Sigmoid colon (tissue), 7 donors: ENCODE results near the gene KCNJ10. TPM values are rescaled to one million over a fixed set of nuclear protein-coding genes. Genes with fewer than 3 reads are reported as not detected.

Experiments used
- DNase-seq: peaks from one replicate; pipeline ENCODE4 v3.0.0-alpha.2; 2019
- H3K27ac ChIP-seq, 4 donors: fragments of 200-600 bp; sonication (generic); one replicate each; pipeline ENCODE4 v1.5.1; 2016 to 2019; ENCODE audit warnings: mild to moderate bottlenecking in 1 of 4
- H3K27me3 ChIP-seq, 3 donors: fragments of 200-600 bp; sonication (generic); one replicate each; pipeline ENCODE4 v1.5.1; 2019; ENCODE audit warnings: mild to moderate bottlenecking in 1 of 3
- H3K36me3 ChIP-seq, 4 donors: fragments of 200-600 bp; sonication (generic); one replicate each; pipeline ENCODE4 v1.5.1; 2016 to 2019
- H3K4me1 ChIP-seq, 4 donors: fragments of 200-600 bp; sonication (generic); one replicate each; pipeline ENCODE4 v1.5.1; 2017 to 2019
- H3K4me3 ChIP-seq, 4 donors: fragments of 200-600 bp; sonication (generic); one replicate each; pipeline ENCODE4 v1.5.1; 2017 to 2019; ENCODE audit warnings: mild to moderate bottlenecking in 2 of 4, moderate library complexity in 1 of 4
- H3K9me3 ChIP-seq, 4 donors: fragments of 200-600 bp in 3 of 4; sonication (generic) in 3 of 4; one replicate each; pipeline versions ENCODE4 v1.5.1 to v1.6.1; 2013 to 2019
- CTCF ChIP-seq, 4 experiments: fragments of 450-650 bp in 3 of 4; fragments of 200-600 bp in 1 of 4; IDR thresholded peaks; one replicate each; pipeline ENCODE4 v1.5.1; 2016 to 2019; ENCODE audit warnings: antibody characterized with exemption in 4 of 4, mild to moderate bottlenecking in 3 of 4, moderate library complexity in 2 of 4
- EP300 ChIP-seq, 4 donors: sonication (generic); formaldehyde crosslinking; IDR thresholded peaks; one replicate each; pipeline ENCODE4 v1.6.1; 2017; ENCODE audit warnings: antibody characterized with exemption in 4 of 4
- POLR2A ChIP-seq, 2 donors: fragments of 450-650 bp; IDR thresholded peaks; one replicate each; pipeline ENCODE4 v1.6.1; 2016; ENCODE audit warnings: antibody characterized with exemption in 2 of 2, mild to moderate bottlenecking in 2 of 2, moderate library complexity in 2 of 2
- POLR2AphosphoS5 ChIP-seq, 4 donors: sonication (generic); formaldehyde crosslinking; IDR thresholded peaks; one replicate each; pipeline ENCODE4 v1.6.1; 2017; ENCODE audit warnings: antibody characterized with exemption in 4 of 4
- WGBS, 2 donors: extraction: QIAGEN DNeasy Blood & Tissue Kit; methylation state at CpG; one replicate each; pipeline ENCODE4 v1.1.7; 2013; 5-methylcytosine and 5-hydroxymethylcytosine counted together
- intact Hi-C: fragments of 100-400 bp; cut with DNase I; formaldehyde crosslinking; loops from one replicate; pipeline ENCODE4 v1.15.1; 2023
- polyA plus RNA-seq, 3 donors: library from polyadenylated mRNA; stranded (reverse); fragments of 200-250 nt; gene quantifications; one replicate each; pipeline ENCODE4 v1.2.3, GENCODE V29; 2013
- total RNA-seq, 4 donors: library from RNA; depleted of rRNA; stranded (reverse); fragments of >200 nt; gene quantifications; one replicate each; pipeline ENCODE4 v1.1.0, GENCODE V29; 2016
- donor health status: healthy with polysubstance abuse.
- donor health status: Bipolar disorder and iron deficiency.
- donor health status: healthy.

Gene KCNJ10
- total and polyA plus RNA-seq, 7 donors: 0.23 to 1.3 (median 0.31) TPM; not detected in 3

- H3K27me3 ChIP-seq: no peaks in the 10 kb centered on the region
- no peaks in the 10 kb centered on the region for H3K36me3 ChIP-seq
- intact Hi-C loops: no loop called here
- TF ChIP-seq POLR2AphosphoS5 (IDR thresholded peaks at IDR 0.05) (no peak), POLR2A (IDR thresholded peaks at IDR 0.05) (no peak), CTCF (IDR thresholded peaks at IDR 0.05) (no peak), EP300 (IDR thresholded peaks at IDR 0.05) (no peak)
- 92 to 93% methylated on average over 7 of the region's 7 CpGs for WGBS, 2 donors
- no peak overlapping the region for H3K27ac ChIP-seq
- H3K9me3 ChIP-seq: no peaks in the 10 kb centered on the region
- peaks cover 0 to 14% (median 10%) of the 10 kb centered on the region in 4 donors for H3K4me1 ChIP-seq
- no peak for DNase-seq
- H3K4me3 ChIP-seq: no peak overlapping the region
These were observed 95.5 kb downstream of the KCNJ10 start for GRCh38 chr1:159974350-159974965.

- intact Hi-C loops: no loop called here
- peaks cover 0 to 3% (median 2%) of the 10 kb centered on the region in 4 donors for H3K4me1 ChIP-seq
- no peaks in the 10 kb centered on the region for H3K9me3 ChIP-seq
- H3K27me3 ChIP-seq: no peaks in the 10 kb centered on the region
- H3K4me3 ChIP-seq: no peak overlapping the region
- no peaks in the 10 kb centered on the region for H3K36me3 ChIP-seq
- 86 to 93% methylated on average over 6 of the region's 6 CpGs for WGBS, 2 donors
- H3K27ac ChIP-seq: no peak overlapping the region
- TF ChIP-seq EP300 (IDR thresholded peaks at IDR 0.05): no peak
- TF ChIP-seq CTCF (IDR thresholded peaks at IDR 0.05): no peak
- TF ChIP-seq POLR2A (IDR thresholded peaks at IDR 0.05): no peak
- TF ChIP-seq POLR2AphosphoS5 (IDR thresholded peaks at IDR 0.05): no peak
- DNase-seq: no peak
These were observed 96.5 kb downstream of the KCNJ10 start for GRCh38 chr1:159973350-159973940.

- no peak for TF ChIP-seq EP300 (IDR thresholded peaks at IDR 0.05)
- no peak for TF ChIP-seq POLR2AphosphoS5 (IDR thresholded peaks at IDR 0.05)
- TF ChIP-seq CTCF (IDR thresholded peaks at IDR 0.05): no peak
- TF ChIP-seq POLR2A (IDR thresholded peaks at IDR 0.05): no peak
- Histone ChIP-seq H3K27ac (no peak overlapping the region), H3K9me3 (no peaks in the 10 kb centered on the region), H3K4me1 (no peaks in the 10 kb centered on the region), H3K27me3 (no peaks in the 10 kb centered on the region), H3K36me3 (no peaks in the 10 kb centered on the region), H3K4me3 (no peak overlapping the region)
- no peak for DNase-seq
- intact Hi-C loops: no loop called here
- 89 to 93% methylated on average over 8 of the region's 8 CpGs for WGBS, 2 donors
These were observed 97.3 kb downstream of the KCNJ10 start for GRCh38 chr1:159972443-159973205.

GRCh38 chr1:159970932-159971342, 99.0 kb downstream of the KCNJ10 start:
- TF ChIP-seq POLR2AphosphoS5 (IDR thresholded peaks at IDR 0.05): no peak
- TF ChIP-seq EP300 (IDR thresholded peaks at IDR 0.05): no peak
- TF ChIP-seq POLR2A (IDR thresholded peaks at IDR 0.05): no peak
- no peak for TF ChIP-seq CTCF (IDR thresholded peaks at IDR 0.05)
- no peaks in the 10 kb centered on the region for H3K4me1 ChIP-seq
- 16 to 60% methylated on average over 9 of the region's 9 CpGs for WGBS, 2 donors
- no peak overlapping the region for H3K4me3 ChIP-seq
- H3K36me3 ChIP-seq: no peaks in the 10 kb centered on the region
- H3K27me3 ChIP-seq: no peaks in the 10 kb centered on the region
- no peaks in the 10 kb centered on the region for H3K9me3 ChIP-seq
- intact Hi-C loops: no loop called here
- no peak for DNase-seq
- no peak overlapping the region for H3K27ac ChIP-seq
